B cell (primary cell): Measurements from ENCODE around the gene CELF4.

ENCODE experiments used
- EZH2 ChIP-seq: IDR thresholded peaks from 2 replicates; pipeline ENCODE4 v1.6.1; 2012; ENCODE audit warnings: borderline replicate concordance, low read depth, mild to moderate bottlenecking, moderate library complexity, low read length; ENCODE audit not compliant: insufficient read depth, poor library complexity, severe bottlenecking
- TF ChIP-seq, protein P1 (sequence below): fragments of 200-600 bp; IDR thresholded peaks from one replicate; pipeline ENCODE4 v1.8.0; 2022; ENCODE audit warnings: antibody characterized with exemption, mild to moderate bottlenecking

DNA sequence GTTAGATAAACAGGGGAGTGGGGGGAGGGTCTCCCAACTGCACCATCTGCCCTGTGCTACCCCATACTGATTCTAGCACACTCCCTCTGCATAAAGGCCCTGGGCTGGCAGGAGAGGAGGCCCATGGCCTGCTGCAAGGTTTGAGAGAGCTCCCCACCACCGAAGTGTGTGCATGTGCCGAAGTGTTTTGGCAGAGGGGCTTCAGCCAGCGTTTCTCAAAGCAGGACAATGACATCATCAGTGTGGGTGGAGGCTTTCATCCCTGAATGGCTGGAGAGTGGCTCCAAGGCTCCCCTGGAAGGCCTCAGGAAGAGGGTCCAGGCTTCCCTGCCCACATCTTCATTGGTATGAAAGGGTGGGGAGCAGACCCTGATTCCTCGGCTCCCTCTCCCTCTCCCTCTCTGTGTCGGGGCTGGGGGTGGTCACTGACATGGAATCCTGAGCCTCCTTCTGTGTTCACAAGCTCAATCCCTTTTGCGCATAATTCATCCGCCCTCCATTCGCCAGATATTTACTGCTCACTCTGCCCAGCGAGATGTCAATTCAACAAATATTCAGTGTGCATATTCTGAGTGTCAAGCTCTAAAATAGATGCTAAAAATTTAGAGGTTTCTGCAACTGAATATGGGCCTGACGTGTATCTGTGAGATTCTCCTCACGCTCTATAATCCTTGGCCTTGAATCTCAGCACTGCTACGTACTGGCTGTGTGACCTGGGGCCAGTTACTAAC lies 122.1 kb downstream of the CELF4 start:
- TF ChIP-seq, protein P1, sequence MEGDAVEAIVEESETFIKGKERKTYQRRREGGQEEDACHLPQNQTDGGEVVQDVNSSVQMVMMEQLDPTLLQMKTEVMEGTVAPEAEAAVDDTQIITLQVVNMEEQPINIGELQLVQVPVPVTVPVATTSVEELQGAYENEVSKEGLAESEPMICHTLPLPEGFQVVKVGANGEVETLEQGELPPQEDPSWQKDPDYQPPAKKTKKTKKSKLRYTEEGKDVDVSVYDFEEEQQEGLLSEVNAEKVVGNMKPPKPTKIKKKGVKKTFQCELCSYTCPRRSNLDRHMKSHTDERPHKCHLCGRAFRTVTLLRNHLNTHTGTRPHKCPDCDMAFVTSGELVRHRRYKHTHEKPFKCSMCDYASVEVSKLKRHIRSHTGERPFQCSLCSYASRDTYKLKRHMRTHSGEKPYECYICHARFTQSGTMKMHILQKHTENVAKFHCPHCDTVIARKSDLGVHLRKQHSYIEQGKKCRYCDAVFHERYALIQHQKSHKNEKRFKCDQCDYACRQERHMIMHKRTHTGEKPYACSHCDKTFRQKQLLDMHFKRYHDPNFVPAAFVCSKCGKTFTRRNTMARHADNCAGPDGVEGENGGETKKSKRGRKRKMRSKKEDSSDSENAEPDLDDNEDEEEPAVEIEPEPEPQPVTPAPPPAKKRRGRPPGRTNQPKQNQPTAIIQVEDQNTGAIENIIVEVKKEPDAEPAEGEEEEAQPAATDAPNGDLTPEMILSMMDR = no peak
- no peak for TF ChIP-seq EZH2
